Measurements from ENCODE around the gene ZNF443.
"Not testable (repeated sequence)": the region's sequence is repeated elsewhere in the genome, so short reads cannot be mapped to it uniquely, and the experiment has no call there.

The ZNF443 gene

GRCh38 chr19:12450844-12451243 is 10.0 kb upstream of the ZNF443 start:
- no peak for DNase-seq (ENCODE audit: low spot score)
- no peak for TF ChIP-seq CTCF (IDR thresholded peaks at IDR 0.05; ENCODE audit: borderline replicate concordance, control extremely low read depth, extremely low read depth, insufficient read depth, missing control alignments)
- in situ Hi-C loops (cut with MboI; ENCODE audit: low sequenced_read_pairs, unreplicated experiment) = no loop called here

DNA sequence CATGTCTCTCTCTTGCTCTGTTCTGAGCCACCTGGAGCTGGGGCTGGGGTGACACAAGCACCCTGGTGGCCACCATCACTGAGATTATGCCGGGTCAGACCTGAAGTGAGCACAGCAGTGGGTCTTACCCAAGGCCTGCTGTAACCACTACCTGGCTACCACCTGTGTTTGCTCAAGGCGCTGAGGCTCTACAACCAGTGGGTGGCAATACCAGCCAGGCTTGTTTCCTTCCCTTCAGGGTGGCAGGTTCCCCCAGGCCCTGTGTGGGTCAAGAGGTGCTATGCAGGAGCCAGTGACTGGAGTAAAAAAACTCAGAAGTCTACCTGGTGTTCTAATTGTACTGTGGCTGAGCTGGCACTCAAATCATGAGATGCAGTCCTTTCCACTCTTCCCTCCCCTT is 8.0 kb upstream of the ZNF443 start:
- no peak for DNase-seq (ENCODE audit: low spot score)
- no peak for TF ChIP-seq CTCF (IDR thresholded peaks at IDR 0.05; ENCODE audit: borderline replicate concordance, control extremely low read depth, extremely low read depth, insufficient read depth, missing control alignments)
- in situ Hi-C loops (cut with MboI; ENCODE audit: low sequenced_read_pairs, unreplicated experiment) = no loop called here

- DNase-seq (ENCODE audit: low spot score); in situ Hi-C loops (cut with MboI; ENCODE audit: low sequenced_read_pairs, unreplicated experiment): not testable (repeated sequence)
Measured at GRCh38 chr19:12439686-12440540, 908 bp downstream of the ZNF443 start.

DNA sequence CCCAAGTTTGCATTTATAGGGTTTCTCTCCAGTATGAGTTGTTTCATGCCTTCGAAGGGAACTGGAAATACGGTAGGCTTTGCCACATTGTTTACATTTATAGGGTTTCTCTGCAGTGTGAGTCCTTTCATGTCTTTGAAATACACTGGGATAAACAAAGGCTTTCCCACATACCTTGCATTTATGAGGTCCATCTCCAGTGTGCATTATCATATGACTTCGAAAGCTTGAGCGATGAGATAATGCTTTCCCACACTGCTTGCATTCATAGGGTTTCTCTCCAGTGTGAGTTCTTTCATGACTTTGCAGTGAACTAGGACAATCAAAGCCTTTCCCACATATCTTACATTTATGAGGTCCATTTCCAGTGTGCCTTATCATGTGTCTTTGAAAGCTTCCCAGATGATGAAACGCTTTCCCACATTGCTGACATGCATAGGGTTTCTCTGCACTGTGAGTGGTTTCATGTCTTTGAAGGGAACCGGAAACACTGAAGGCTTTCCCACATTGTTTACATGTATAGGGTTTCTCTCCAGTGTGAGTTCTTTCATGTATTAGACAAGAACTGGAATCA is 10.0 kb downstream of the ZNF443 start:
- in situ Hi-C loops (cut with MboI; ENCODE audit: low sequenced_read_pairs, unreplicated experiment) = not testable (repeated sequence)

GRCh38 chr19:12425888-12426274 is 14.9 kb downstream of the ZNF443 start:
- in situ Hi-C loops (cut with MboI; ENCODE audit: low sequenced_read_pairs, unreplicated experiment) = no loop called here
- no peak for TF ChIP-seq CTCF (IDR thresholded peaks at IDR 0.05; ENCODE audit: borderline replicate concordance, control extremely low read depth, extremely low read depth, insufficient read depth, missing control alignments)
- DNase-seq (ENCODE audit: low spot score) = no peak

More for the DNA sequence above, 10.0 kb downstream of the ZNF443 start:
- DNase-seq (ENCODE audit: low spot score) = not testable (repeated sequence)

DNA sequence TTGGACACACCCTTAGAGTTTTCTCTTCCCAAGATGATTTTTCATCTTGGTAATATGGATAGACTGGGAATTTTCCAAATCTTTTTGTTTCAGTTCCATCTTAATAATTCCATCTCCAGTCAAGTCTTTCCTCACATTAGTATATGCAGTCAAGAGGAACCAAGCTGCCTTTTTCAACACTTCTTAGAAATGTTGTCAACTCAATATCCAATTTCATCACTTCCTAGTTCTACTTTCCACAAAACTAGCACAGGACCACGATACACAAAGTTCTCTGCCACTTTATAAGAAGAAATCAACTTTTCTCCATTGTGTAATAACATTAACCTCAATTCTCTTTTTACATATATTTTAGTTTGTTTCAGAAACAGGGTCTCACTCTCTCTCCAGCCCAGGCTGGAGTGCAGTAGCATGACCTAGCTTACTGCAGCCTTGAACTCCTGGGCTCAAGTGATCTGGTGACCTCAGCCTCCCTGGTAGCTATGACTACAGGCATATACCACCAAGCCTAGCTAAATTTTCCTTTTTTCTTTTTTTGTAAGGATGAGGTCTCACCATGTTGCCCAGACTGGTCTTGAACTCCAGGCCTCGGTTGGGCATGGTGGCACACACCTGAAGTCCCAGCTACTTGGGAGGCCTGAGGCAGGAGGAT is 15.5 kb downstream of the ZNF443 start:
- in situ Hi-C loops (cut with MboI; ENCODE audit: low sequenced_read_pairs, unreplicated experiment) = no loop called here
- no peak for DNase-seq (ENCODE audit: low spot score)
- no peak for TF ChIP-seq CTCF (IDR thresholded peaks at IDR 0.05; ENCODE audit: borderline replicate concordance, control extremely low read depth, extremely low read depth, insufficient read depth, missing control alignments)

DNA sequence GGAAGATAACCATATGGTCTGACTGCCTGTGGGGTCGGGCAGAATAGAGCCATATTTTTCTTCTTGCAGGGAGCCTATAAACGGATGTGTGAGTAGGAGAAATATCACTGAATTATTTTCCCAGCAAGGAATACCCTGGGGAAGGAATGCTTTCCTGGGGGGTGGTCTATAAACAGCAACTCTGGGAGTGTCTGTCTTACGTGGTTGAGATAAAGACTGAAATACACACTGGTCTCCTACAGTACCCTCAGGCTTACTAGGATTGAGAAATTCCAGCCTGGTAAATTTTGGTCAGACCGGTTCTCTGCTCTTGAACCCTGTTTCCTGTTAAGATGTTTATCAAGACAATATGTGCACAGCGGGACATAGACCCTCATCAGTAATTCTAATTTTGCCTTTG is 23.5 kb downstream of the ZNF443 start:
- DNase-seq (ENCODE audit: low spot score); in situ Hi-C loops (cut with MboI; ENCODE audit: low sequenced_read_pairs, unreplicated experiment): not testable (repeated sequence)

DNA sequence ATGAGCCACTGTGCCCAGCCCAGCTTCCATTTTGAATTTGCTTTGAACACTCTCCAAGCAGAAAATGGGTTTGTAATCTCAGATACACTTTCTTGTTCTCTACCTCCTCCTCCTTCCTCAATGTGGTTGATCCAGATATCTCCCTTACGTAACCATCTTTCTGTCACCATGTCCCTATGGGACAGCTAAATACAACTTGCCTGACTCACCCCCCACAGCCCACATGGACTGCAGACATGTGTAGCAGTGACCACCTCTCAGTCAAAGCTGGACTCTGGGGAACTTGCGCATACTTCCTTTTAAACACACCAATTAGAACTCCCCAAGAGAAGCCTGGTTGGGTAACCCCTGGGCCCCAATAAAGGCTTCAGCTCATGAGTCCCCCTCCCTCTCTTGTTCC is 28.9 kb downstream of the ZNF443 start:
- in situ Hi-C loops (cut with MboI; ENCODE audit: low sequenced_read_pairs, unreplicated experiment) = no loop called here
- DNase-seq (ENCODE audit: low spot score) = no peak
- TF ChIP-seq CTCF (IDR thresholded peaks at IDR 0.05; ENCODE audit: borderline replicate concordance, control extremely low read depth, extremely low read depth, insufficient read depth, missing control alignments) = no peak

Measured in GM13976 (cell line).